ENCODE measurements around the gene VEGFA.

GRCh38 chr6:43806043-43806757 is 36.2 kb downstream of the VEGFA start:
- TF ChIP-seq POLR2AphosphoS5 (IDR thresholded peaks at IDR 0.05; ENCODE audit: borderline replicate concordance, low read depth, low read length) (no peak), EZH2 (IDR thresholded peaks at IDR 0.05) (no peak)

Data from SK-N-MC (cell line).